HepG2 (cell line): Measurements from ENCODE around the gene LRP2. TPM values are rescaled to one million over a fixed set of nuclear protein-coding genes. Genes with fewer than 3 reads are reported as not detected.

Source experiments
- DNMT1 ChIP-seq: sonication (generic); formaldehyde crosslinking; IDR thresholded peaks from 2 replicates; pipeline ENCODE4 v1.5.1; 2020; ENCODE audit warnings: mild to moderate bottlenecking, missing genetic modification reagents
- HMGA1 ChIP-seq: sonication (generic); formaldehyde crosslinking; conservative IDR thresholded peaks from 2 replicates; pipeline ENCODE4 v1.4.0; 2020; ENCODE audit warnings: missing genetic modification reagents
- KLF15 ChIP-seq: sonication (generic); formaldehyde crosslinking; IDR thresholded peaks from 2 replicates; pipeline ENCODE4 v1.8.1; 2023; ENCODE audit warnings: borderline replicate concordance, mild to moderate bottlenecking, inconsistent platforms, missing genetic modification reagents, mixed read lengths
- LCORL ChIP-seq, 2 experiments: fragments of 450-650 bp in 1 of 2; sonication (generic) in 1 of 2; formaldehyde crosslinking in 1 of 2; IDR thresholded peaks; 2 replicates each; pipeline versions ENCODE4 v1.5.0 to v1.6.1; 2017 to 2020; ENCODE audit warnings: antibody characterized with exemption in 1 of 2, missing genetic modification reagents in 1 of 2
- NONO ChIP-seq, 2 experiments: fragments of 450-650 bp in 1 of 2; sonication (generic) in 1 of 2; formaldehyde crosslinking in 1 of 2; IDR thresholded peaks in 1 of 2; conservative IDR thresholded peaks in 1 of 2; 2 replicates each; pipeline versions ENCODE4 v1.6.1 to v1.8.0; 2017 to 2022; ENCODE audit warnings: mild to moderate bottlenecking in 1 of 2, missing genetic modification reagents in 1 of 2, moderate library complexity in 1 of 2
- POLR2A ChIP-seq, 2 experiments: IDR thresholded peaks; 2 replicates each; pipeline ENCODE4 v1.6.1; 2011; ENCODE audit warnings: low read depth in 2 of 2, low read length in 2 of 2, mild to moderate bottlenecking in 1 of 2, moderate library complexity in 1 of 2; ENCODE audit not compliant: insufficient read depth in 1 of 2
- PTBP1 ChIP-seq: fragments of 200-400 bp; formaldehyde crosslinking; IDR thresholded peaks from 2 replicates; pipeline ENCODE4 v1.6.1; 2018; ENCODE audit warnings: low read length, low read depth; ENCODE audit not compliant: poor library complexity, severe bottlenecking
- RAD21 ChIP-seq: fragments of 450-650 bp; formaldehyde crosslinking; IDR thresholded peaks from 2 replicates; pipeline ENCODE4 v1.5.0; 2020; ENCODE audit warnings: mild to moderate bottlenecking
- RELA ChIP-seq: sonication (generic); formaldehyde crosslinking; IDR thresholded peaks from 2 replicates; pipeline ENCODE4 v1.4.0; 2020; ENCODE audit warnings: missing genetic modification reagents
- SP140L ChIP-seq: sonication (generic); formaldehyde crosslinking; IDR thresholded peaks from 2 replicates; pipeline ENCODE4 v1.4.0; 2020; ENCODE audit warnings: missing genetic modification reagents, borderline replicate concordance
- ZNF143 ChIP-seq: sonication (generic); formaldehyde crosslinking; IDR thresholded peaks from 2 replicates; pipeline ENCODE4 v1.4.0; 2020; ENCODE audit warnings: missing genetic modification reagents
- ZNF180 ChIP-seq: sonication (generic); formaldehyde crosslinking; IDR thresholded peaks from 2 replicates; pipeline ENCODE4 v1.4.0; 2020; ENCODE audit warnings: low read depth, missing genetic modification reagents, borderline replicate concordance
- ZNF256 ChIP-seq: sonication (generic); formaldehyde crosslinking; conservative IDR thresholded peaks from 2 replicates; pipeline ENCODE4 v1.4.0; 2020; ENCODE audit warnings: missing genetic modification reagents
- ZNF720 ChIP-seq: sonication (generic); formaldehyde crosslinking; IDR thresholded peaks from 2 replicates; pipeline ENCODE4 v1.4.0; 2020; ENCODE audit warnings: missing genetic modification reagents
- polyA plus RNA-seq, 8 experiments: library from polyadenylated mRNA; depleted of rRNA in 3 of 8; stranded (reverse) in 7 of 8; unstranded in 1 of 8; fragments of >200 nt; fragmentation: Illumina TruSeq in 4 of 8; extraction: Trizol in 4 of 8; gene quantifications; 2 replicates each; pipeline versions ENCODE4 v1.2.1 to v1.2.3, GENCODE V29; 2011 to 2016; ENCODE audit warnings: low read depth in 4 of 8, missing spikeins in 1 of 8, mixed read lengths in 1 of 8; ENCODE audit not compliant: insufficient read depth in 1 of 8
- total RNA-seq, 5 experiments: library from RNA; depleted of rRNA; stranded (reverse); fragments of >200 nt; fragmentation: Illumina TruSeq; extraction: Trizol; gene quantifications; 2 replicates each; pipeline ENCODE4 v1.2.3, GENCODE V29; 2016; ENCODE audit warnings: low read depth in 1 of 5
- TF ChIP-seq, protein P1 (sequence below): sonication (generic); formaldehyde crosslinking; IDR thresholded peaks from 2 replicates; pipeline ENCODE4 v1.9.0; 2022; ENCODE audit warnings: low read depth, missing genetic modification reagents
- TF ChIP-seq, protein P2 (sequence below): sonication (generic); formaldehyde crosslinking; IDR thresholded peaks from 2 replicates; pipeline ENCODE4 v1.8.0; 2022; ENCODE audit warnings: mild to moderate bottlenecking, missing genetic modification reagents
- TF ChIP-seq, protein P3 (sequence below): sonication (generic); formaldehyde crosslinking; IDR thresholded peaks from 2 replicates; pipeline ENCODE4 v1.4.0; 2020; ENCODE audit warnings: mild to moderate bottlenecking, missing genetic modification reagents
- TF ChIP-seq, protein P4 (sequence below): sonication (generic); formaldehyde crosslinking; IDR thresholded peaks from 2 replicates; pipeline ENCODE4 v1.4.0; 2020; ENCODE audit warnings: missing genetic modification reagents
- TF ChIP-seq, protein P5 (sequence below): sonication (generic); formaldehyde crosslinking; IDR thresholded peaks from 2 replicates; pipeline ENCODE4 v1.9.0; 2022; ENCODE audit warnings: missing genetic modification reagents, mild to moderate bottlenecking, borderline replicate concordance

The LRP2 gene
- total and polyA plus RNA-seq, 2 of the 13 experiments (the other 11 are each of a cell fraction or from before 2014, with no cell fraction given), result 0.03 to 0.15 TPM

DNA sequence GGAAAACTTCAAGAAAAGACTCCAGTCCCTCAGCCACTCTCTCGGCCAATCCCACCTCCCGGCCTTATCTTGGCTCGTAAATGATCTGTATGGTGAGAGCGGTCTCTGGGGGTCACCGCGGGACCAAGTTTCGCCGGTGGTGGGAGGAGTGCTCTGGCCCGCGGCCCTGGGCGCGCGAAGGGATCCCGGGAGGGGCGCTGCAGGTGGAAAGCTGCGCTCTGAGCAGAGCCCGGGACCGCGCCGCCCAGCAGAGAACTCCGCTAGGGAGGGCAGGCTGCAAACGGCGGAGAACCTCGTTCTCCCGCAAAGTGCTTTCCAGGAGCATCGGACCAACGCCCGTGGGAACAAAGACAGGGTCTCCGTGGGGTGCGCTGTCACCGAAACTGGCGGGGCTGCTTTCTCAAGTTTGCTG lies 622 bp downstream of the LRP2 start (continued):
- TF ChIP-seq, protein P1, sequence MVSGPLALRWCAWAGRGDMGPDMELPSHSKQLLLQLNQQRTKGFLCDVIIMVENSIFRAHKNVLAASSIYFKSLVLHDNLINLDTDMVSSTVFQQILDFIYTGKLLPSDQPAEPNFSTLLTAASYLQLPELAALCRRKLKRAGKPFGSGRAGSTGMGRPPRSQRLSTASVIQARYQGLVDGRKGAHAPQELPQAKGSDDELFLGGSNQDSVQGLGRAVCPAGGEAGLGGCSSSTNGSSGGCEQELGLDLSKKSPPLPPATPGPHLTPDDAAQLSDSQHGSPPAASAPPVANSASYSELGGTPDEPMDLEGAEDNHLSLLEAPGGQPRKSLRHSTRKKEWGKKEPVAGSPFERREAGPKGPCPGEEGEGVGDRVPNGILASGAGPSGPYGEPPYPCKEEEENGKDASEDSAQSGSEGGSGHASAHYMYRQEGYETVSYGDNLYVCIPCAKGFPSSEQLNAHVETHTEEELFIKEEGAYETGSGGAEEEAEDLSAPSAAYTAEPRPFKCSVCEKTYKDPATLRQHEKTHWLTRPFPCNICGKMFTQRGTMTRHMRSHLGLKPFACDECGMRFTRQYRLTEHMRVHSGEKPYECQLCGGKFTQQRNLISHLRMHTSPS (CRISPR knock-in tag), result no peak
- TF ChIP-seq, protein P2, sequence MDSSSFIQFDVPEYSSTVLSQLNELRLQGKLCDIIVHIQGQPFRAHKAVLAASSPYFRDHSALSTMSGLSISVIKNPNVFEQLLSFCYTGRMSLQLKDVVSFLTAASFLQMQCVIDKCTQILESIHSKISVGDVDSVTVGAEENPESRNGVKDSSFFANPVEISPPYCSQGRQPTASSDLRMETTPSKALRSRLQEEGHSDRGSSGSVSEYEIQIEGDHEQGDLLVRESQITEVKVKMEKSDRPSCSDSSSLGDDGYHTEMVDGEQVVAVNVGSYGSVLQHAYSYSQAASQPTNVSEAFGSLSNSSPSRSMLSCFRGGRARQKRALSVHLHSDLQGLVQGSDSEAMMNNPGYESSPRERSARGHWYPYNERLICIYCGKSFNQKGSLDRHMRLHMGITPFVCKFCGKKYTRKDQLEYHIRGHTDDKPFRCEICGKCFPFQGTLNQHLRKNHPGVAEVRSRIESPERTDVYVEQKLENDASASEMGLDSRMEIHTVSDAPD, result no peak
- no peak for TF ChIP-seq LCORL (IDR thresholded peaks at IDR 0.05)
- TF ChIP-seq LCORL (CRISPR knock-in tag; IDR thresholded peaks at IDR 0.05), result no peak
- no peak for TF ChIP-seq KLF15
- TF ChIP-seq, protein P3, sequence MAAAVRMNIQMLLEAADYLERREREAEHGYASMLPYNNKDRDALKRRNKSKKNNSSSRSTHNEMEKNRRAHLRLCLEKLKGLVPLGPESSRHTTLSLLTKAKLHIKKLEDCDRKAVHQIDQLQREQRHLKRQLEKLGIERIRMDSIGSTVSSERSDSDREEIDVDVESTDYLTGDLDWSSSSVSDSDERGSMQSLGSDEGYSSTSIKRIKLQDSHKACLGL (CRISPR knock-in tag), result no peak
- TF ChIP-seq ZNF256, result no peak
- no peak for TF ChIP-seq ZNF143 (CRISPR knock-in tag)
- TF ChIP-seq DNMT1 (CRISPR knock-in tag), result no peak
- TF ChIP-seq POLR2A (IDR thresholded peaks at IDR 0.05; ENCODE audit: insufficient read depth in 1 of 2, low read depth in 2 of 2, low read length in 2 of 2), result no peak
- TF ChIP-seq, protein P4, sequence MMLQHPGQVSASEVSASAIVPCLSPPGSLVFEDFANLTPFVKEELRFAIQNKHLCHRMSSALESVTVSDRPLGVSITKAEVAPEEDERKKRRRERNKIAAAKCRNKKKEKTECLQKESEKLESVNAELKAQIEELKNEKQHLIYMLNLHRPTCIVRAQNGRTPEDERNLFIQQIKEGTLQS (CRISPR knock-in tag), result no peak
- peak; percentile 30; the same call in 1 of the 2 replicates for TF ChIP-seq SP140L
- TF ChIP-seq RELA (CRISPR knock-in tag), result no peak
- TF ChIP-seq HMGA1 (CRISPR knock-in tag), result no peak
- no peak for TF ChIP-seq NONO (IDR thresholded peaks at IDR 0.05)
- TF ChIP-seq NONO (CRISPR knock-in tag; conservative IDR thresholded peaks at IDR 0.05), result 0 out of 2 replicates have a peak, but pooled peaks have one; percentile 20
- TF ChIP-seq RAD21 (CRISPR knock-in tag), result no peak
- TF ChIP-seq, protein P5, sequence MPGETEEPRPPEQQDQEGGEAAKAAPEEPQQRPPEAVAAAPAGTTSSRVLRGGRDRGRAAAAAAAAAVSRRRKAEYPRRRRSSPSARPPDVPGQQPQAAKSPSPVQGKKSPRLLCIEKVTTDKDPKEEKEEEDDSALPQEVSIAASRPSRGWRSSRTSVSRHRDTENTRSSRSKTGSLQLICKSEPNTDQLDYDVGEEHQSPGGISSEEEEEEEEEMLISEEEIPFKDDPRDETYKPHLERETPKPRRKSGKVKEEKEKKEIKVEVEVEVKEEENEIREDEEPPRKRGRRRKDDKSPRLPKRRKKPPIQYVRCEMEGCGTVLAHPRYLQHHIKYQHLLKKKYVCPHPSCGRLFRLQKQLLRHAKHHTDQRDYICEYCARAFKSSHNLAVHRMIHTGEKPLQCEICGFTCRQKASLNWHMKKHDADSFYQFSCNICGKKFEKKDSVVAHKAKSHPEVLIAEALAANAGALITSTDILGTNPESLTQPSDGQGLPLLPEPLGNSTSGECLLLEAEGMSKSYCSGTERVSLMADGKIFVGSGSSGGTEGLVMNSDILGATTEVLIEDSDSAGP (CRISPR knock-in tag), result no peak
- TF ChIP-seq PTBP1, result no peak
- TF ChIP-seq ZNF180 (CRISPR knock-in tag), result no peak
- no peak for TF ChIP-seq ZNF720 (CRISPR knock-in tag)
